ENCODE results near the gene ABAT. TPM values are rescaled to one million over a fixed set of nuclear protein-coding genes. Genes with fewer than 3 reads are reported as not detected.

Gene ABAT
- total RNA-seq, 2 donors from 2014 or later: 11.1 to 12.8 TPM

- ATAC-seq (replicated peaks in 1 of 2): no peak
- Mint-ChIP-seq H3K27ac (no peak overlapping the region), H3K4me1 (ENCODE audit: low read depth) (no peaks in the 10 kb centered on the region)
Observed at GRCh38 chr16:8718851-8719680, 44.6 kb downstream of the ABAT start.

DNA sequence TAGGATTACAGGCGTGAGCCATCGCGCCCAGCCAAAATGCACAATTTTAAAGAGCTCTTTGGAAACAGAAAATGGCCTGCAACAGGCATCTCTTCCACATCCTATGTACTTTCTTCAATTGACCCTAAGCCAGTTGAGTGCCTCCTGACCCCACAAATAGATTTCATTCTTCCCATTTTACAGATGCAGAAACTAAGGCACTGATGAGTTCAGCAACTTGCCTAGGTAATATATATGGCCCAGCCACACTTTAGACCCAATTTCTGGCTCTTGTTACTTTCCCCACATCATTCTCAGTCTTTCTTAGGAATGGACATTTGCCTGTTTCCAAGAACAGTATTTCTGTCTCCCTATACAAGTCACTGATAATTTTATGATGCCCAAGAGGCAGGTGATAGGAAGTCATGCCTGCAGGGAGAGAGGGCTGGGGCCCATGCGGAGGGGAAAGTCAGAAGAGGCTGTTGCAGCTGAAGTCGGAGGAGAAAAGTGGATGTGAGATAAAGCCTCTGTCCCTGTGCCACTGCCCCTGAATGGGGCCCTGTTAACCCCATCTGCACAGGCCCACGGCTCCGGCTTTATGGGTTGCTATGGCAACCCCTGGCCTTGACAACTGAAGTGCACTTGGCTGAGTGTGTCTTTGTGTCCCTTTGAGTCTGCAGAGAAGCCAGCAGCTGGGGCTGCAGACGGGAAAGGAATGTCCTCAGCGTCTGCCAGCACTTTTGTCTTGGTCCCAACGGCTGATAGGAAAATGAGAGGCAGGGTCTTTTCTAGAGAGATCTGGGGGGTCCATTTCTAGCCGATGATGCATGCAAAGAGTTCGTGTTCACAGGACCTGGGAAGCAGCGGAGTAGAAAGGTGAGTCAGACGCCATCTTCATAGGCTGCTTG lies 45.9 kb downstream of the ABAT start:
- Mint-ChIP-seq H3K4me3 (no peak overlapping the region), H3K27me3 (ENCODE audit: low read depth) (no peaks in the 10 kb centered on the region), H3K27ac (no peak overlapping the region), H3K36me3 (ENCODE audit: insufficient read depth in 2 of 2) (peaks cover 2 to 5% of the 10 kb centered on the region in 2 donors), H3K9me3 (peaks cover 0 to 3% of the 10 kb centered on the region in 2 donors), H3K4me1 (ENCODE audit: low read depth) (no peaks in the 10 kb centered on the region)
- ATAC-seq (replicated peaks in 1 of 2) (no peak), DNase-seq (no peak)

More at GRCh38 chr16:8718851-8719680, 44.6 kb downstream of the ABAT start:
- DNase-seq: no peak
- H3K36me3 Mint-ChIP-seq (ENCODE audit: insufficient read depth in 2 of 2): peaks cover 7 to 8% of the 10 kb centered on the region in 2 donors
- peaks cover 0 to 3% of the 10 kb centered on the region in 2 donors for H3K9me3 Mint-ChIP-seq
- no peak overlapping the region for H3K4me3 Mint-ChIP-seq
- no peaks in the 10 kb centered on the region for H3K27me3 Mint-ChIP-seq (ENCODE audit: low read depth)

- Mint-ChIP-seq H3K27ac (no peak overlapping the region), H3K4me3 (no peak overlapping the region), H3K9me3 (peaks cover 0 to 3% of the 10 kb centered on the region in 2 donors), H3K36me3 (ENCODE audit: insufficient read depth in 2 of 2) (peaks cover 2 to 5% of the 10 kb centered on the region in 2 donors), H3K27me3 (ENCODE audit: low read depth) (no peaks in the 10 kb centered on the region), H3K4me1 (ENCODE audit: low read depth) (no peaks in the 10 kb centered on the region)
- ATAC-seq (replicated peaks in 1 of 2): no peak
- DNase-seq: no peak
Observed at GRCh38 chr16:8720967-8721308, 46.5 kb downstream of the ABAT start.

DNA sequence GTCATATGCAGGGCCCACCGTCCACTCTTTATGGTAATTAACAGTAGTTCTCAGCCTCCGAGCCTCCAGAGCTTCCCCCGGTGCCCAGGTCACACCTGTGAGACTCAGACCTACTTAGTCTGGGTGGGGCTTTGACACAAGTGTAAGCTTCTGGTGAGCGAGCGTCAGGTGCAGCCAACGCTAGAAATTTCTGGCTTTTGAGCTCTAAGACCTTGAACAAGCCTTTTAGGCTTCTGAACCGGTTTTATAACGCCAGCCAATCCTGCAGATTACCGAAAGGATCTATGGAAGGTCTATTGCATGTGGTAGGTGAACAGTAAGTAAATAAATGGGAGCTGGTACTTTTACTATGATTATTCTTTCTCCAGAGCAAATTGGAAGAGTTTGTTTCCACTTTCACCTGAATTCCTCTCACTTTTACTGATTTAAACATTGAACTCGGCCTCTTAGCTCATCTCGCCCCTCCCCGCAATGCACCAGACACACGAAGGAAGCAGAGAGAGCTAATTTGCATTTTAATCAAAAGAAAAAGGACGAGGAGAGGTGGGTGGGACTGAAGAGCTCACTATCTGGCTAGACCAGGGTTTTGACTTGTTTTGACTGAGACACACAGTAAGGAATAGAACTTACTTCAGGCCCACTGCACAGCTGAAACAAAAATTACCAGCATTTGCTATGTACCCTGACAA lies 47.1 kb downstream of the ABAT start:
- peaks cover 2 to 5% of the 10 kb centered on the region in 2 donors for H3K36me3 Mint-ChIP-seq (ENCODE audit: insufficient read depth in 2 of 2)
- H3K9me3 Mint-ChIP-seq: peaks cover 0 to 3% of the 10 kb centered on the region in 2 donors
- no peak for DNase-seq
- no peaks in the 10 kb centered on the region for H3K4me1 Mint-ChIP-seq (ENCODE audit: low read depth)
- no peak overlapping the region for H3K27ac Mint-ChIP-seq
- H3K4me3 Mint-ChIP-seq: no peak overlapping the region
- ATAC-seq (replicated peaks in 1 of 2): no peak
- no peaks in the 10 kb centered on the region for H3K27me3 Mint-ChIP-seq (ENCODE audit: low read depth)

- no peak overlapping the region for H3K27ac Mint-ChIP-seq
- H3K4me3 Mint-ChIP-seq: no peak overlapping the region
- peaks cover 0 to 3% of the 10 kb centered on the region in 2 donors for H3K9me3 Mint-ChIP-seq
- H3K4me1 Mint-ChIP-seq (ENCODE audit: low read depth): no peaks in the 10 kb centered on the region
- H3K27me3 Mint-ChIP-seq (ENCODE audit: low read depth): no peaks in the 10 kb centered on the region
- ATAC-seq (replicated peaks in 1 of 2): no peak
- peaks cover 2 to 5% of the 10 kb centered on the region in 2 donors for H3K36me3 Mint-ChIP-seq (ENCODE audit: insufficient read depth in 2 of 2)
- no peak for DNase-seq
Observed at GRCh38 chr16:8722025-8722348, 47.6 kb downstream of the ABAT start.

DNA sequence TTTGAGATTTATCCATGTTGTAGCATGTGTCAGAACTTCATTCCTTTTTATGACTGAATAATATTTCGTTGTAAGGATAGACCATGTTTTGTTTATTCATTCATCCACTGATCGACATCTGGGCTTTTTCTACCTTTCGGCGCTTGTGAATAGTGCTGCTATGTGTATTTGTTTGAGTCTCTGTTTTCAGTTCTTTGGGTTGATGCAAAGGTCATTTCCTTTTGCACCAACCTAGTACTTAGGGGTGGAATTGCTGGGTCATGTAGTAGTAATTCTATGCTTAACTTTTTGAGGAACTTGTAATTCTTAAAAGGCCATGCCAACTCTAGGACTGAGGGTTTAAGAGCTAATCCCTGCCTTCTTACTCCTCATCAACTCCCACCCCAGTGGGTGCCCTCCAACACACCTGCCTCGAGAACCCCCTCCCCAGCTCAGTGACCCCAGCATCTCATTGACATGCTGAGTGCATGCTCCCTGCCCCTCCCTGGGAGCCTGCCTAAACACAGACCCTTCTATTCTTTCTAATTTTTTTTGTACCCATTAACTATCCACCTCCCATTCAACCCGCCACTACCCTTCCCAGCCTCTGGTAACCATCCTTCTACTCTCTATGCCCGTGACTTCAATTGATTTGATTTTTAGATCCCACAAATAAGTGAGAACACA lies 51.2 kb downstream of the ABAT start:
- DNase-seq (no peak), ATAC-seq (replicated peaks in 1 of 2) (no peak)
- Mint-ChIP-seq H3K27me3 (ENCODE audit: low read depth) (no peaks in the 10 kb centered on the region), H3K36me3 (ENCODE audit: insufficient read depth in 2 of 2) (no peaks in the 10 kb centered on the region), H3K4me1 (ENCODE audit: low read depth) (peaks cover 11% of the 10 kb centered on the region), H3K27ac (no peak overlapping the region), H3K4me3 (no peak overlapping the region), H3K9me3 (no peaks in the 10 kb centered on the region)

DNA sequence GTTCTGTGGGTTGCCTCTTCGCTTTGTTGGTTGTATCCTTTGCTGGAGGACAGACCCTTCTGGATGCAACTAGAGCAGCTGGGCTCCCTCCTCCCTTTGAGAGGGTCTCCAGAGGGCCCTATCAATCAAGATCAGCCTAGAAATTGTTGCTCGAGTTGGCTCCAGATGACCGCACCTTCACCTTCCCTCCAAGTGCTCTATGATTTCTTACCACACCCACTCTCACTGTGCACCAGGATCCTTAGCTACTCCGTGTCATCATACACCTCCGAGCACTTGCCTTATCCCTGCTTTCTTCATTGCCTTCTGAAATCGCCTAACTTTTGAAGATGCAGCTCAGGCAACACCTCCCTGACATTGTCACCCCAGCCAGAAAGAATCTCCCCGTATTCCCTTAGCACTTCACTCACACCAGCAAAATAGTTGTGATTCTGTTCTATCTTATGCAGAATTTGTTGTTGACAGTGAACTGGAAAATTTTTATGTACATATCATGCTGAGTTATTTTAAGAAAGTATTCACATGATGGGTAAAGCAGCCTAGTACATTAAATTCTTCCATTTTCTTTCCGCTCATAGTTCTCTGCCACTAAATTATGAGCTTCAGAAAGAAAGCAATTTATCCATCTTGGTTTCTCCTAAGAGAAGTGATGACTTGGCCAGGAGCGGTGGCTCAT lies 52.9 kb downstream of the ABAT start:
- Mint-ChIP-seq H3K36me3 (ENCODE audit: insufficient read depth in 2 of 2) (peaks cover 0 to 1% of the 10 kb centered on the region in 2 donors), H3K27ac (no peak overlapping the region), H3K27me3 (ENCODE audit: low read depth) (no peaks in the 10 kb centered on the region), H3K4me3 (no peak overlapping the region), H3K9me3 (no peaks in the 10 kb centered on the region), H3K4me1 (ENCODE audit: low read depth) (peaks cover 11% of the 10 kb centered on the region)
- DNase-seq: no peak
- ATAC-seq (replicated peaks in 1 of 2): no peak

DNA sequence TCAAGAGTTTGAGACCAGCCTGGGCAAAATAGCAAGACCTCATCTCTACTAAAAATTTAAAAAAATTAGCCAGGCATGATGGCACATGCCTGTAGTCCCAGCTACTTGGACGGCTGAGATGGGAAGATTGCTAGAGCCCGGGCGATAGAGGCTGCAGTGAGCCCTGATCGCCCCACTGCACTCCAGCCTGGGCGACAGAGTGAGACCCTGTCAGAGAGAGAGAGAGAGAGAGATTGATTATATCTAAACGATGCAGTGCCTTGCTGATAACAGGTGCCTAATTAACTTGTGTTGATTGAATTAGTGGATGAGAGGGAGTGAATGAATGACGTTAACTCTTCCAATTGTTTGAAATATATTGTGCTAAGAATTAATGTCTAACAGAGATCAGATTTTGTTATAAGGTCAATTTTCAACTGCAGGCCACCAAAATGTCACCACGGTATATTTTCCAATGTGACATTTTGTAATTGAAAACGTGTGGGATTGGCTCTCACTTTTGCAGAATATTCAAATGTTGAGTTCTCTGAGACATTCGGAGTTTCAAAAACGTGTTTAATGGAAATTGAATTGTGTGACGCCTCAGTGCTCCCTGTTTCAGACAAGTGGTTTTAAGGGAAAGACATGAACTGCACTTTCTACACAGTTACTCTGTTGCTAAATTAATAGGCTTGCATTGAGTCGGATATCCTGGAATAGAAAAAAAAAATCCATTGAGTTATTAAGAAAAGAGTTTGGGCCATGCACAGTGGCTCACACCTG lies 53.6 kb downstream of the ABAT start:
- Mint-ChIP-seq H3K4me3 (peak overlapping the region in 1 of 2 donors; percentile 6), H3K36me3 (ENCODE audit: insufficient read depth in 2 of 2) (peaks cover 0 to 1% of the 10 kb centered on the region in 2 donors), H3K27ac (no peak overlapping the region), H3K4me1 (ENCODE audit: low read depth) (peaks cover 11% of the 10 kb centered on the region), H3K9me3 (no peaks in the 10 kb centered on the region), H3K27me3 (ENCODE audit: low read depth) (no peaks in the 10 kb centered on the region)
- ATAC-seq (replicated peaks in 1 of 2): no peak
- no peak for DNase-seq

GRCh38 chr16:8729779-8730334 lies 55.4 kb downstream of the ABAT start:
- DNase-seq (no peak), ATAC-seq (replicated peaks in 1 of 2) (no peak)
- Mint-ChIP-seq H3K27me3 (ENCODE audit: low read depth) (no peaks in the 10 kb centered on the region), H3K27ac (no peak overlapping the region), H3K9me3 (peaks cover 0 to 4% of the 10 kb centered on the region in 2 donors), H3K4me3 (no peak overlapping the region), H3K36me3 (ENCODE audit: insufficient read depth in 2 of 2) (peaks cover 1 to 2% of the 10 kb centered on the region in 2 donors), H3K4me1 (ENCODE audit: low read depth) (peaks cover 11% of the 10 kb centered on the region)

GRCh38 chr16:8730335-8730915 lies 56.0 kb downstream of the ABAT start:
- H3K4me3 Mint-ChIP-seq: no peak overlapping the region
- peaks cover 0 to 4% of the 10 kb centered on the region in 2 donors for H3K9me3 Mint-ChIP-seq
- H3K4me1 Mint-ChIP-seq (ENCODE audit: low read depth): peaks cover 11% of the 10 kb centered on the region
- peaks cover 1 to 2% of the 10 kb centered on the region in 2 donors for H3K36me3 Mint-ChIP-seq (ENCODE audit: insufficient read depth in 2 of 2)
- H3K27ac Mint-ChIP-seq: no peak overlapping the region
- no peaks in the 10 kb centered on the region for H3K27me3 Mint-ChIP-seq (ENCODE audit: low read depth)
- no peak for ATAC-seq (replicated peaks in 1 of 2)
- no peak for DNase-seq

- H3K4me3 Mint-ChIP-seq: no peak overlapping the region
Observed at GRCh38 chr16:8733849-8734540, 59.6 kb downstream of the ABAT start.

More at GRCh38 chr16:8733849-8734540, 59.6 kb downstream of the ABAT start:
- ATAC-seq (replicated peaks in 1 of 2) (no peak), DNase-seq (no peak)
- no peaks in the 10 kb centered on the region for H3K4me1 Mint-ChIP-seq (ENCODE audit: low read depth)
- no peak overlapping the region for H3K27ac Mint-ChIP-seq
- H3K27me3 Mint-ChIP-seq (ENCODE audit: low read depth): no peaks in the 10 kb centered on the region
- H3K9me3 Mint-ChIP-seq: peaks cover 0 to 4% of the 10 kb centered on the region in 2 donors
- peaks cover 2 to 3% of the 10 kb centered on the region in 2 donors for H3K36me3 Mint-ChIP-seq (ENCODE audit: insufficient read depth in 2 of 2)
